H1 (cell line): ENCODE measurements around the gene MLLT6. TPM values are rescaled to one million over a fixed set of nuclear protein-coding genes. Genes with fewer than 3 reads are reported as not detected.
A peak's percentile ranks its signal among the peaks of the same experiment; 100 is the strongest.

Experiments
- CTCF ChIA-PET: fragments of 300-600 bp; sonication (Branson Sonifier 250); formaldehyde crosslinking; loops from one replicate; lab custom pipeline; 2021; ENCODE audit not compliant: partially characterized antibody; lab: Charles Lee
- POLR2A ChIA-PET: fragments of 300-600 bp; sonication (Branson Sonifier 250); formaldehyde crosslinking; loops from one replicate; lab custom pipeline; 2021; ENCODE audit warnings: inconsistent platforms; ENCODE audit not compliant: partially characterized antibody; lab: Charles Lee
- DNase-seq, 2 experiments: peaks; one replicate each; pipeline versions ENCODE4 v3.0.0 to v3.0.0-alpha.2; 2010 to 2022; ENCODE audit warnings: low spot score in 2 of 2, low read depth in 1 of 2, mixed read lengths in 1 of 2
- FAIRE-seq: peaks from 2 replicates; lab custom pipeline; 2011; peaks lifted over from hg19 to GRCh38; lab: Jason Lieb, UNC
- H2AFZ ChIP-seq: 2 replicates; pipeline ENCODE4 v1.8.1; 2012; ENCODE audit warnings: low read length, inconsistent platforms
- H2AK5ac ChIP-seq: 2 replicates; pipeline ENCODE4 v1.6.1; 2013; ENCODE audit warnings: low read depth, low read length
- H2BK120ac ChIP-seq: replicated peaks from 2 replicates; pipeline ENCODE3; 2013; ENCODE audit warnings: low read depth, low read length, inconsistent platforms
- H2BK12ac ChIP-seq: 2 replicates; pipeline ENCODE4 v1.6.1; 2013; ENCODE audit warnings: low read depth, low read length
- H2BK15ac ChIP-seq: 2 replicates; pipeline ENCODE4 v1.6.1; 2013; ENCODE audit warnings: low read length
- H2BK20ac ChIP-seq: 2 replicates; pipeline ENCODE4 v1.6.1; 2013; ENCODE audit warnings: low read length
- H2BK5ac ChIP-seq: 2 replicates; pipeline ENCODE4 v1.6.1; 2013; ENCODE audit warnings: low read depth, low read length
- H3K14ac ChIP-seq: 2 replicates; pipeline ENCODE4 v1.6.1; 2013; ENCODE audit warnings: inconsistent platforms; ENCODE audit not compliant: insufficient read length
- H3K18ac ChIP-seq: 2 replicates; pipeline ENCODE4 v1.6.1; 2013; ENCODE audit warnings: low read length; ENCODE audit errors: extremely low read depth
- H3K23ac ChIP-seq: 2 replicates; pipeline ENCODE4 v1.6.1; 2013; ENCODE audit warnings: inconsistent platforms; ENCODE audit not compliant: insufficient read length
- H3K23me2 ChIP-seq: 2 replicates; pipeline ENCODE4 v1.6.1; 2013; ENCODE audit warnings: low read depth, low read length
- H3K27ac ChIP-seq: 2 replicates; pipeline ENCODE4 v1.6.1; 2011; ENCODE audit warnings: low read depth, low read length, inconsistent platforms
- H3K27me3 ChIP-seq, 4 experiments: replicated peaks in 1 of 4; 1 replicate in 1 of 4; 2 replicates in 3 of 4; pipeline versions ENCODE4 v1.6.1 to v1.8.1; 2011 to 2013; ENCODE audit warnings: low read length in 3 of 4, mild to moderate bottlenecking in 3 of 4, inconsistent platforms in 2 of 4, mixed read lengths in 2 of 4, moderate library complexity in 1 of 4; ENCODE audit not compliant: control insufficient read depth in 3 of 4, insufficient read depth in 3 of 4; ENCODE audit errors: extremely low read depth in 1 of 4
- H3K36me3 ChIP-seq, 4 experiments: 2 replicates each; pipeline versions ENCODE4 v1.6.1 to v1.8.1; 2011 to 2013; ENCODE audit warnings: mild to moderate bottlenecking in 4 of 4, low read length in 3 of 4, moderate library complexity in 2 of 4, control low read depth in 1 of 4, inconsistent platforms in 1 of 4; ENCODE audit not compliant: insufficient read depth in 4 of 4, control insufficient read depth in 2 of 4
- H3K4ac ChIP-seq: replicated peaks from 2 replicates; pipeline ENCODE3; 2013; ENCODE audit warnings: low read length, low read depth, mixed read lengths, inconsistent platforms; ENCODE audit not compliant: insufficient read length
- H3K4me1 ChIP-seq, 4 experiments: replicated peaks in 1 of 4; 1 replicate in 1 of 4; 2 replicates in 3 of 4; pipeline versions ENCODE4 v1.6.1 to v1.8.1; 2011 to 2013; ENCODE audit warnings: low read length in 3 of 4, inconsistent platforms in 2 of 4, mixed read lengths in 1 of 4; ENCODE audit not compliant: insufficient read depth in 4 of 4, control insufficient read depth in 3 of 4
- H3K4me2 ChIP-seq, 2 experiments: 2 replicates each; pipeline versions ENCODE4 v1.6.1 to v1.8.1; 2011 to 2013; ENCODE audit warnings: low read depth in 2 of 2, low read length in 2 of 2, control low read depth in 1 of 2, inconsistent platforms in 1 of 2, mild to moderate bottlenecking in 1 of 2; ENCODE audit not compliant: insufficient read depth in 1 of 2
- H3K4me3 ChIP-seq, 4 experiments: fragments of 200-600, 300-600 bp in 1 of 4; sonication (generic), shearing (Covaris generic), sonication (Bioruptor Twin) in 1 of 4; 2 replicates each; pipeline versions ENCODE4 v1.5.1 to v1.8.1; 2011 to 2016; ENCODE audit warnings: low read length in 4 of 4, low read depth in 3 of 4, control low read depth in 2 of 4, inconsistent platforms in 2 of 4, mild to moderate bottlenecking in 2 of 4, mixed read lengths in 1 of 4, moderate library complexity in 1 of 4; ENCODE audit not compliant: insufficient read depth in 2 of 4; ENCODE audit errors: extremely low read depth in 1 of 4
- H3K56ac ChIP-seq: replicated peaks from 2 replicates; pipeline ENCODE3; 2013; ENCODE audit warnings: low read depth, mild to moderate bottlenecking, mixed read lengths, low read length, inconsistent platforms; ENCODE audit not compliant: insufficient read length
- H3K79me1 ChIP-seq: 2 replicates; pipeline ENCODE4 v1.6.1; 2013; ENCODE audit warnings: low read depth, low read length, control low read depth
- H3K79me2 ChIP-seq, 2 experiments: 2 replicates each; pipeline versions ENCODE4 v1.6.1 to v1.8.1; 2012 to 2013; ENCODE audit warnings: low read length in 2 of 2, mild to moderate bottlenecking in 2 of 2, inconsistent platforms in 1 of 2; ENCODE audit not compliant: insufficient read depth in 2 of 2, control insufficient read depth in 1 of 2
- H3K9ac ChIP-seq, 4 experiments: replicated peaks in 1 of 4; 1 replicate in 1 of 4; 2 replicates in 3 of 4; pipeline versions ENCODE4 v1.6.1 to v1.8.1; 2011 to 2013; ENCODE audit warnings: low read depth in 3 of 4, low read length in 3 of 4, control low read depth in 2 of 4, mild to moderate bottlenecking in 2 of 4, moderate library complexity in 2 of 4, inconsistent platforms in 1 of 4; ENCODE audit errors: extremely low read depth in 1 of 4
- H3K9me3 ChIP-seq, 2 experiments: 2 replicates each; pipeline versions ENCODE4 v1.6.1 to v1.8.1; 2012 to 2013; ENCODE audit warnings: mild to moderate bottlenecking in 2 of 2, moderate library complexity in 2 of 2, control low read depth in 1 of 2, inconsistent platforms in 1 of 2, low read depth in 1 of 2, low read length in 1 of 2, mixed read lengths in 1 of 2; ENCODE audit not compliant: insufficient read depth in 2 of 2
- H4K20me1 ChIP-seq, 2 experiments: replicated peaks in 1 of 2; 2 replicates each; pipeline versions ENCODE3 to v1.8.1; 2011 to 2013; ENCODE audit warnings: inconsistent platforms in 2 of 2, low read length in 2 of 2, mild to moderate bottlenecking in 1 of 2; ENCODE audit not compliant: insufficient read depth in 2 of 2, control insufficient read depth in 1 of 2
- H4K5ac ChIP-seq: 2 replicates; pipeline ENCODE4 v1.6.1; 2013; ENCODE audit warnings: low read length, low read depth, mixed read lengths, inconsistent platforms; ENCODE audit not compliant: insufficient read length
- H4K8ac ChIP-seq: 2 replicates; pipeline ENCODE4 v1.8.0; 2013; ENCODE audit warnings: mild to moderate bottlenecking, moderate library complexity, low read length, inconsistent platforms; ENCODE audit not compliant: insufficient read depth; ENCODE audit errors: extremely low read depth
- H4K91ac ChIP-seq: replicated peaks from 2 replicates; pipeline ENCODE3; 2013; ENCODE audit warnings: low read length, mixed read lengths, inconsistent platforms; ENCODE audit not compliant: insufficient read length
- CHD2 ChIP-seq: IDR thresholded peaks from 2 replicates; pipeline ENCODE4 v1.6.1; 2012; ENCODE audit warnings: low read length, improper control_type of control experiment
- E2F6 ChIP-seq: IDR thresholded peaks from 2 replicates; pipeline ENCODE4 v1.6.1; 2012; ENCODE audit warnings: inconsistent platforms
- HDAC2 ChIP-seq, 2 experiments: fragments of 300-600 bp in 1 of 2; sonication (generic) in 1 of 2; IDR thresholded peaks; 2 replicates each; pipeline ENCODE4 v1.6.1; 2011 to 2012; ENCODE audit warnings: low read depth in 2 of 2, low read length in 2 of 2, mild to moderate bottlenecking in 2 of 2, moderate library complexity in 2 of 2, borderline replicate concordance in 1 of 2, inconsistent platforms in 1 of 2
- POLR2A ChIP-seq, 2 experiments: IDR thresholded peaks; 1 replicate in 1 of 2; 2 replicates in 1 of 2; pipeline ENCODE4 v1.6.1; 2011; ENCODE audit warnings: low read depth in 2 of 2, low read length in 2 of 2, mild to moderate bottlenecking in 2 of 2; ENCODE audit errors: control extremely low read depth in 1 of 2
- WGBS, 2 experiments: shearing (Covaris generic) in 1 of 2; methylation state at CpG; one replicate each; pipeline versions ENCODE4 v1.1.6 to v1.1.7; 2013 to 2015; ENCODE audit warnings: low lambda C conversion rate in 2 of 2, mixed read lengths in 2 of 2, inconsistent platforms in 1 of 2, low coverage in 1 of 2, missing lambda C conversion rate in 1 of 2; ENCODE audit not compliant: insufficient replicate concordance in 2 of 2, insufficient coverage in 1 of 2, insufficient read length in 1 of 2; ENCODE audit errors: extremely low coverage in 1 of 2, missing lambda C conversion rate in 1 of 2; 5-methylcytosine and 5-hydroxymethylcytosine counted together
- polyA plus RNA-seq, 7 experiments: library from polyadenylated mRNA; depleted of rRNA in 3 of 7; stranded (reverse) in 5 of 7; unstranded in 2 of 7; fragments of >200 nt in 5 of 7; fragments of 200-250 nt in 2 of 7; gene quantifications; 1 replicate in 5 of 7; 2 replicates in 1 of 7; 4 replicates in 1 of 7; pipeline versions ENCODE4 v1.2.1 to v1.2.3, GENCODE V29; 2011 to 2013; ENCODE audit warnings: missing spikeins in 2 of 7, mixed read lengths in 2 of 7
- total RNA-seq: library from RNA; stranded (reverse); fragmentation: NEBNext Ultra II Directional; extraction: Animal tissue kit (Norgen Biotek cat#: 25700); gene quantifications from 2 replicates; pipeline ENCODE4 v1.2.1, GENCODE V29; 2021

MLLT6 gene
- total and polyA plus RNA-seq, 2 of the 8 experiments (the other 6 are each of a cell fraction or from before 2014, with no cell fraction given): 6.5 to 8.0 TPM

GRCh38 chr17:38731526-38732294 is 26.6 kb downstream of the MLLT6 start:
- Histone ChIP-seq H3K23ac (no peak overlapping the region), H3K36me3 (peaks cover 0 to 6% (median 2%) of the 10 kb centered on the region in 4 experiments; a peak in 5 of 8 replicates), H3K14ac (no peak overlapping the region), H2BK5ac (peak overlapping the region; percentile 90; the same call in 1 of the 2 replicates), H2BK12ac (peak overlapping the region; percentile 52; the same call in 1 of the 2 replicates), H3K27ac (no peak overlapping the region), H3K56ac (no peak overlapping the region), H3K79me2 (no peaks in the 10 kb centered on the region), H4K8ac (no peak overlapping the region), H2AFZ (no peak overlapping the region), H3K4ac (no peak overlapping the region), H3K18ac (no peak overlapping the region), H3K27me3 (peaks cover 0 to 17% (median 7%) of the 10 kb centered on the region in 4 experiments; a peak in 3 of 7 replicates), H3K23me2 (peaks cover 9% of the 10 kb centered on the region; the same call in 1 of the 2 replicates), H3K9ac (no peak overlapping the region), H4K91ac (peak overlapping the region; percentile 76), H3K9me3 (no peaks in the 10 kb centered on the region), H3K4me3 (no peak overlapping the region), H4K5ac (no peak overlapping the region), H3K4me1 (peaks cover 0 to 14% (median 6%) of the 10 kb centered on the region in 4 experiments; a peak in 5 of 7 replicates), H2AK5ac (no peak overlapping the region), H3K4me2 (peak overlapping the region; percentile 88 to 94; a peak in 2 of 4 replicates), H3K79me1 (no peaks in the 10 kb centered on the region), H4K20me1 (peaks cover 10 to 30% of the 10 kb centered on the region in 2 experiments), H2BK15ac (peak overlapping the region; percentile 98), H2BK120ac (no peak overlapping the region), H2BK20ac (0 out of 2 replicates have a peak overlapping the region, but pooled peaks have one; percentile 61)
- TF ChIP-seq CHD2: no peak
- no peak for TF ChIP-seq HDAC2 (IDR thresholded peaks at IDR 0.05; ENCODE audit: borderline replicate concordance in 1 of 2, low read depth in 2 of 2, low read length in 2 of 2)
- TF ChIP-seq E2F6: no peak
- TF ChIP-seq POLR2A (IDR thresholded peaks at IDR 0.05; ENCODE audit: control extremely low read depth in 1 of 2, low read depth in 2 of 2, low read length in 2 of 2): 0 out of 3 replicates have a peak, but pooled peaks of 1 of the 2 experiments have one; percentile 8
- 91% methylated on average over 8 of the region's 8 CpGs; no CpG with 5 or more reads in 1 of the 2 experiments for WGBS, 2 experiments
- no peak for DNase-seq
- CTCF ChIA-PET: interaction anchor here (0.8 to 3.7 kb wide), 19 partner anchors 9 to 441 kb away, joined by 3 to 29 read pairs (median 4); partner anchors contain the start of gene EPOP
- no peak for FAIRE-seq
- POLR2A ChIA-PET: interaction anchor here (0.6 to 7.0 kb wide), 20 partner anchors 9 to 167 kb away, joined by 3 to 40 read pairs (median 4); partner anchors contain the start of genes CWC25, MLLT6, PCGF2 and PSMB3
